GM23338 (cell line): ENCODE measurements around the gene OSBPL10. TPM values are rescaled to one million over a fixed set of nuclear protein-coding genes. Genes with fewer than 3 reads are reported as not detected.

Experiments
- ATAC-seq: fragments of 200-7000 bp; cut with Tn5 transposase; 3 replicates; pipeline ENCODE4 v1.9.1; 2020
- DNase-seq: peaks from one replicate; pipeline ENCODE4 v3.0.0-alpha.2; 2015; ENCODE audit warnings: low spot score
- H2AFZ ChIP-seq: fragments of 200-600 bp; sonication (generic); 2 replicates; pipeline ENCODE4 v1.8.0; 2016; ENCODE audit warnings: antibody characterized with exemption, mild to moderate bottlenecking, moderate library complexity
- H3F3A ChIP-seq: fragments of 200-600 bp; sonication (generic); replicated peaks from 2 replicates; pipeline ENCODE4 v1.8.0; 2017; ENCODE audit warnings: antibody characterized with exemption, mixed run types, low read depth
- H3K27ac ChIP-seq: fragments of 200-600 bp; sonication (generic); 2 replicates; pipeline ENCODE4 v1.6.1; 2016; ENCODE audit warnings: low read depth
- H3K27me3 ChIP-seq: fragments of 200-600 bp; sonication (generic); 2 replicates; pipeline ENCODE4 v1.8.0; 2016; ENCODE audit warnings: mild to moderate bottlenecking, mixed run types, moderate library complexity; ENCODE audit not compliant: insufficient read depth
- H3K36me3 ChIP-seq: fragments of 200-600 bp; sonication (generic); 2 replicates; pipeline ENCODE4 v1.8.0; 2016; ENCODE audit warnings: mild to moderate bottlenecking; ENCODE audit not compliant: insufficient read depth
- H3K4me1 ChIP-seq: fragments of 200-600 bp; sonication (generic); 2 replicates; pipeline ENCODE4 v1.8.0; 2016; ENCODE audit warnings: mild to moderate bottlenecking, moderate library complexity; ENCODE audit not compliant: insufficient read depth
- H3K4me2 ChIP-seq: fragments of 200-600 bp; sonication (generic); 2 replicates; pipeline ENCODE4 v1.7.1; 2017; ENCODE audit warnings: mixed run types
- H3K4me3 ChIP-seq: fragments of 200-600 bp; sonication (generic); 2 replicates; pipeline ENCODE4 v1.6.1; 2016; ENCODE audit warnings: mixed run types
- H3K79me2 ChIP-seq: fragments of 200-600 bp; sonication (generic); replicated peaks from 2 replicates; pipeline ENCODE4 v1.8.0; 2017; ENCODE audit warnings: mild to moderate bottlenecking; ENCODE audit not compliant: insufficient read depth
- H3K9me2 ChIP-seq: fragments of 200-600 bp; sonication (generic); 2 replicates; pipeline ENCODE4 v1.8.0; 2017; ENCODE audit not compliant: insufficient read depth
- H4K20me1 ChIP-seq: fragments of 200-600 bp; sonication (generic); replicated peaks from 2 replicates; pipeline ENCODE4 v1.8.0; 2017; ENCODE audit warnings: mild to moderate bottlenecking; ENCODE audit not compliant: insufficient read depth
- H3K27ac Mint-ChIP-seq: 2 replicates; pipeline ENCODE4 v1.8.0; 2020; ENCODE audit warnings: inconsistent platforms, mild to moderate bottlenecking, moderate library complexity, mixed read lengths
- H3K27me3 Mint-ChIP-seq: 3 replicates; pipeline ENCODE4 v1.8.0; 2022; ENCODE audit warnings: low read depth, mild to moderate bottlenecking, moderate library complexity, mixed read lengths, inconsistent platforms; ENCODE audit not compliant: insufficient read depth, poor library complexity
- H3K36me3 Mint-ChIP-seq: 3 replicates; pipeline ENCODE4 v1.8.0; 2021; ENCODE audit warnings: low read depth, mild to moderate bottlenecking, inconsistent platforms, moderate library complexity, mixed read lengths
- H3K4me1 Mint-ChIP-seq: 3 replicates; pipeline ENCODE4 v1.8.0; 2020; ENCODE audit warnings: mild to moderate bottlenecking, inconsistent platforms, mixed read lengths
- H3K4me3 Mint-ChIP-seq: 3 replicates; pipeline ENCODE4 v1.8.0; 2021; ENCODE audit warnings: moderate library complexity, mild to moderate bottlenecking, inconsistent platforms, mixed read lengths
- H3K9me3 Mint-ChIP-seq: 3 replicates; pipeline ENCODE4 v1.8.0; 2020; ENCODE audit warnings: moderate library complexity, mild to moderate bottlenecking, inconsistent platforms, mixed read lengths
- CREB1 ChIP-seq: fragments of 250-450 bp; sonication (Bioruptor Pico); IDR thresholded peaks from 2 replicates; pipeline ENCODE4 v1.5.0; 2020; ENCODE audit warnings: low read depth, mild to moderate bottlenecking, moderate library complexity
- EZH2 ChIP-seq: fragments of 200-600 bp; sonication (generic); IDR thresholded peaks from one replicate; pipeline ENCODE4 v1.8.0; 2017; ENCODE audit warnings: antibody characterized with exemption, mild to moderate bottlenecking, low read depth; ENCODE audit not compliant: unreplicated experiment
- EZH2phosphoT487 ChIP-seq: fragments of 200-600 bp; sonication (generic); IDR thresholded peaks from one replicate; pipeline ENCODE4 v1.8.1; 2018; ENCODE audit warnings: antibody characterized with exemption; ENCODE audit not compliant: unreplicated experiment
- JUNB ChIP-seq: IDR thresholded peaks from one replicate; pipeline ENCODE4 v1.6.1; 2016; ENCODE audit warnings: antibody characterized with exemption; ENCODE audit not compliant: unreplicated experiment
- STAT1 ChIP-seq: IDR thresholded peaks from one replicate; pipeline ENCODE4 v1.6.1; 2016; ENCODE audit warnings: antibody characterized with exemption; ENCODE audit not compliant: unreplicated experiment
- ZNF114 ChIP-seq: fragments of 250-450 bp; sonication (Bioruptor Pico); IDR thresholded peaks from 2 replicates; pipeline ENCODE4 v1.5.0; 2020; ENCODE audit warnings: mild to moderate bottlenecking, moderate library complexity
- polyA plus RNA-seq: library from polyadenylated mRNA; unstranded; fragments of >200 nt; fragmentation: Nextera tagmentation; extraction: Ambion mirVana; gene quantifications from 2 replicates; pipeline ENCODE4 v1.2.1, GENCODE V29; 2016
- total RNA-seq: library from RNA; depleted of rRNA; stranded (reverse); fragments of >200 nt; shearing (Covaris generic); gene quantifications from 2 replicates; pipeline ENCODE4 v1.2.3, GENCODE V29; 2014
- TF ChIP-seq, protein P1 (sequence below), 2 experiments: fragments of 200-600 bp in 1 of 2; sonication (generic) in 1 of 2; conservative IDR thresholded peaks; 2 replicates each; pipeline versions ENCODE4 v1.5.1 to v1.6.1; 2016 to 2017; ENCODE audit warnings: antibody characterized with exemption in 2 of 2, low read depth in 2 of 2, mild to moderate bottlenecking in 2 of 2, moderate library complexity in 1 of 2
- TF ChIP-seq, protein P2 (sequence below): IDR thresholded peaks from one replicate; pipeline ENCODE4 v1.6.1; 2018; ENCODE audit warnings: antibody characterized with exemption; ENCODE audit not compliant: unreplicated experiment
- TF ChIP-seq, protein P3 (sequence below): fragments of 250-450 bp; sonication (Bioruptor Pico); IDR thresholded peaks from 2 replicates; pipeline ENCODE4 v1.5.0; 2020; ENCODE audit warnings: mild to moderate bottlenecking, moderate library complexity
- TF ChIP-seq, protein P4 (sequence below): IDR thresholded peaks from 2 replicates; pipeline ENCODE4 v1.6.1; 2016; ENCODE audit warnings: antibody characterized with exemption

Gene OSBPL10
- total and polyA plus RNA-seq, 2 experiments from 2014 or later, result 23.8 to 149 TPM

DNA sequence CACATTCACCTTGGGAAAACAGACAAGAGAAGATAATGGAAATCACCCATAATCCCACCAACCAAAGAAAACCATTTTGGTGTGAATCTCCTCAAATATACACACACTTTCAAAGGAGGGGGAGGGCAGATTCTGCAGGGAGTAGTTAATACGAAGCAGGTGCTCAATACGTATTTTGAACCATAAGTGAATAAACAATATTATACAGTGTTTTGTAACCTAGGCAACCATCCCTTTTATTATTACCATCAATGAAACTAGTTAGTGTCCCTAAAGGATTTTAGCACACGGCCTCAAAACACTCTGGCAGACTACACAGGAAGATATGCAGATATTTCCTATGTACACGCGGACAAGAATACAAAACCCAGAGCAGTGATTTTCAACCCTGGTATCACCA lies 6.1 kb downstream of the OSBPL10 start (continued):
- TF ChIP-seq, protein P1, sequence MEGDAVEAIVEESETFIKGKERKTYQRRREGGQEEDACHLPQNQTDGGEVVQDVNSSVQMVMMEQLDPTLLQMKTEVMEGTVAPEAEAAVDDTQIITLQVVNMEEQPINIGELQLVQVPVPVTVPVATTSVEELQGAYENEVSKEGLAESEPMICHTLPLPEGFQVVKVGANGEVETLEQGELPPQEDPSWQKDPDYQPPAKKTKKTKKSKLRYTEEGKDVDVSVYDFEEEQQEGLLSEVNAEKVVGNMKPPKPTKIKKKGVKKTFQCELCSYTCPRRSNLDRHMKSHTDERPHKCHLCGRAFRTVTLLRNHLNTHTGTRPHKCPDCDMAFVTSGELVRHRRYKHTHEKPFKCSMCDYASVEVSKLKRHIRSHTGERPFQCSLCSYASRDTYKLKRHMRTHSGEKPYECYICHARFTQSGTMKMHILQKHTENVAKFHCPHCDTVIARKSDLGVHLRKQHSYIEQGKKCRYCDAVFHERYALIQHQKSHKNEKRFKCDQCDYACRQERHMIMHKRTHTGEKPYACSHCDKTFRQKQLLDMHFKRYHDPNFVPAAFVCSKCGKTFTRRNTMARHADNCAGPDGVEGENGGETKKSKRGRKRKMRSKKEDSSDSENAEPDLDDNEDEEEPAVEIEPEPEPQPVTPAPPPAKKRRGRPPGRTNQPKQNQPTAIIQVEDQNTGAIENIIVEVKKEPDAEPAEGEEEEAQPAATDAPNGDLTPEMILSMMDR (conservative IDR thresholded peaks at IDR 0.05; ENCODE audit: low read depth in 2 of 2), result no peak
- TF ChIP-seq JUNB (no peak), EZH2 (no peak), STAT1 (no peak), EZH2phosphoT487 (no peak), ZNF114 (no peak)
- TF ChIP-seq, protein P2, sequence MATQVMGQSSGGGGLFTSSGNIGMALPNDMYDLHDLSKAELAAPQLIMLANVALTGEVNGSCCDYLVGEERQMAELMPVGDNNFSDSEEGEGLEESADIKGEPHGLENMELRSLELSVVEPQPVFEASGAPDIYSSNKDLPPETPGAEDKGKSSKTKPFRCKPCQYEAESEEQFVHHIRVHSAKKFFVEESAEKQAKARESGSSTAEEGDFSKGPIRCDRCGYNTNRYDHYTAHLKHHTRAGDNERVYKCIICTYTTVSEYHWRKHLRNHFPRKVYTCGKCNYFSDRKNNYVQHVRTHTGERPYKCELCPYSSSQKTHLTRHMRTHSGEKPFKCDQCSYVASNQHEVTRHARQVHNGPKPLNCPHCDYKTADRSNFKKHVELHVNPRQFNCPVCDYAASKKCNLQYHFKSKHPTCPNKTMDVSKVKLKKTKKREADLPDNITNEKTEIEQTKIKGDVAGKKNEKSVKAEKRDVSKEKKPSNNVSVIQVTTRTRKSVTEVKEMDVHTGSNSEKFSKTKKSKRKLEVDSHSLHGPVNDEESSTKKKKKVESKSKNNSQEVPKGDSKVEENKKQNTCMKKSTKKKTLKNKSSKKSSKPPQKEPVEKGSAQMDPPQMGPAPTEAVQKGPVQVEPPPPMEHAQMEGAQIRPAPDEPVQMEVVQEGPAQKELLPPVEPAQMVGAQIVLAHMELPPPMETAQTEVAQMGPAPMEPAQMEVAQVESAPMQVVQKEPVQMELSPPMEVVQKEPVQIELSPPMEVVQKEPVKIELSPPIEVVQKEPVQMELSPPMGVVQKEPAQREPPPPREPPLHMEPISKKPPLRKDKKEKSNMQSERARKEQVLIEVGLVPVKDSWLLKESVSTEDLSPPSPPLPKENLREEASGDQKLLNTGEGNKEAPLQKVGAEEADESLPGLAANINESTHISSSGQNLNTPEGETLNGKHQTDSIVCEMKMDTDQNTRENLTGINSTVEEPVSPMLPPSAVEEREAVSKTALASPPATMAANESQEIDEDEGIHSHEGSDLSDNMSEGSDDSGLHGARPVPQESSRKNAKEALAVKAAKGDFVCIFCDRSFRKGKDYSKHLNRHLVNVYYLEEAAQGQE, result no peak

DNA sequence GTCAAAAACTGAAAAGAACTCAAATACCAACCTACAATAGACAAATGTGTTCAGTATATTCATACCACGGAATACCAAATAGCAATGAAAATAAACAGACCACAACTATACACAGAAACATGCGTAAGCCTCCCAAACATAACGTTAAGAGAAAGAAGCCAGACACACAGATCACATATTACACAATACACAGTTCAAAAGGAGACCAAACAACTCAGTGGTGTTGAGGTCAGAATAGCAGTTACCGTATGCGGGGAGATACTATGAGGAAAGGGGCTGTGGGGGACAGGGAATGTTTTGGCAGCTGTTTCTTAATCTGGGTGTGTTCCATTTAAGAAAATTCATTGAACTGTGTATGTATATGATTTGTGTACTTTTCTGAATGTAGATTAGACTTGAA lies 6.6 kb downstream of the OSBPL10 start:
- ATAC-seq (no peak), DNase-seq (no peak)
- H4K20me1 ChIP-seq, result peaks cover 13% of the 10 kb centered on the region; the same call in 1 of the 2 replicates
- Mint-ChIP-seq H3K27ac (no peak overlapping the region), H3K4me3 (no peak overlapping the region), H3K27me3 (peaks cover 5% of the 10 kb centered on the region), H3K9me3 (no peaks in the 10 kb centered on the region), H3K36me3 (peaks cover 28% of the 10 kb centered on the region), H3K4me1 (peaks cover 68% of the 10 kb centered on the region)
- H3F3A ChIP-seq, result 0 out of 2 replicates have a peak, but pooled peaks cover 2% of the 10 kb centered on the region
- H3K4me3 ChIP-seq, result no peak overlapping the region
- H3K79me2 ChIP-seq, result peaks cover 100% of the 10 kb centered on the region
- H3K27ac ChIP-seq, result no peak overlapping the region
- H3K4me2 ChIP-seq, result 0 out of 2 replicates have a peak overlapping the region, but pooled peaks have one; percentile 48
- no peak overlapping the region for H2AFZ ChIP-seq
- no peaks in the 10 kb centered on the region for H3K9me2 ChIP-seq
- H3K27me3 ChIP-seq, result no peaks in the 10 kb centered on the region
- 0 out of 2 replicates have a peak, but pooled peaks cover 5% of the 10 kb centered on the region for H3K36me3 ChIP-seq
- H3K4me1 ChIP-seq, result peaks cover 72% of the 10 kb centered on the region
- TF ChIP-seq, protein P3, sequence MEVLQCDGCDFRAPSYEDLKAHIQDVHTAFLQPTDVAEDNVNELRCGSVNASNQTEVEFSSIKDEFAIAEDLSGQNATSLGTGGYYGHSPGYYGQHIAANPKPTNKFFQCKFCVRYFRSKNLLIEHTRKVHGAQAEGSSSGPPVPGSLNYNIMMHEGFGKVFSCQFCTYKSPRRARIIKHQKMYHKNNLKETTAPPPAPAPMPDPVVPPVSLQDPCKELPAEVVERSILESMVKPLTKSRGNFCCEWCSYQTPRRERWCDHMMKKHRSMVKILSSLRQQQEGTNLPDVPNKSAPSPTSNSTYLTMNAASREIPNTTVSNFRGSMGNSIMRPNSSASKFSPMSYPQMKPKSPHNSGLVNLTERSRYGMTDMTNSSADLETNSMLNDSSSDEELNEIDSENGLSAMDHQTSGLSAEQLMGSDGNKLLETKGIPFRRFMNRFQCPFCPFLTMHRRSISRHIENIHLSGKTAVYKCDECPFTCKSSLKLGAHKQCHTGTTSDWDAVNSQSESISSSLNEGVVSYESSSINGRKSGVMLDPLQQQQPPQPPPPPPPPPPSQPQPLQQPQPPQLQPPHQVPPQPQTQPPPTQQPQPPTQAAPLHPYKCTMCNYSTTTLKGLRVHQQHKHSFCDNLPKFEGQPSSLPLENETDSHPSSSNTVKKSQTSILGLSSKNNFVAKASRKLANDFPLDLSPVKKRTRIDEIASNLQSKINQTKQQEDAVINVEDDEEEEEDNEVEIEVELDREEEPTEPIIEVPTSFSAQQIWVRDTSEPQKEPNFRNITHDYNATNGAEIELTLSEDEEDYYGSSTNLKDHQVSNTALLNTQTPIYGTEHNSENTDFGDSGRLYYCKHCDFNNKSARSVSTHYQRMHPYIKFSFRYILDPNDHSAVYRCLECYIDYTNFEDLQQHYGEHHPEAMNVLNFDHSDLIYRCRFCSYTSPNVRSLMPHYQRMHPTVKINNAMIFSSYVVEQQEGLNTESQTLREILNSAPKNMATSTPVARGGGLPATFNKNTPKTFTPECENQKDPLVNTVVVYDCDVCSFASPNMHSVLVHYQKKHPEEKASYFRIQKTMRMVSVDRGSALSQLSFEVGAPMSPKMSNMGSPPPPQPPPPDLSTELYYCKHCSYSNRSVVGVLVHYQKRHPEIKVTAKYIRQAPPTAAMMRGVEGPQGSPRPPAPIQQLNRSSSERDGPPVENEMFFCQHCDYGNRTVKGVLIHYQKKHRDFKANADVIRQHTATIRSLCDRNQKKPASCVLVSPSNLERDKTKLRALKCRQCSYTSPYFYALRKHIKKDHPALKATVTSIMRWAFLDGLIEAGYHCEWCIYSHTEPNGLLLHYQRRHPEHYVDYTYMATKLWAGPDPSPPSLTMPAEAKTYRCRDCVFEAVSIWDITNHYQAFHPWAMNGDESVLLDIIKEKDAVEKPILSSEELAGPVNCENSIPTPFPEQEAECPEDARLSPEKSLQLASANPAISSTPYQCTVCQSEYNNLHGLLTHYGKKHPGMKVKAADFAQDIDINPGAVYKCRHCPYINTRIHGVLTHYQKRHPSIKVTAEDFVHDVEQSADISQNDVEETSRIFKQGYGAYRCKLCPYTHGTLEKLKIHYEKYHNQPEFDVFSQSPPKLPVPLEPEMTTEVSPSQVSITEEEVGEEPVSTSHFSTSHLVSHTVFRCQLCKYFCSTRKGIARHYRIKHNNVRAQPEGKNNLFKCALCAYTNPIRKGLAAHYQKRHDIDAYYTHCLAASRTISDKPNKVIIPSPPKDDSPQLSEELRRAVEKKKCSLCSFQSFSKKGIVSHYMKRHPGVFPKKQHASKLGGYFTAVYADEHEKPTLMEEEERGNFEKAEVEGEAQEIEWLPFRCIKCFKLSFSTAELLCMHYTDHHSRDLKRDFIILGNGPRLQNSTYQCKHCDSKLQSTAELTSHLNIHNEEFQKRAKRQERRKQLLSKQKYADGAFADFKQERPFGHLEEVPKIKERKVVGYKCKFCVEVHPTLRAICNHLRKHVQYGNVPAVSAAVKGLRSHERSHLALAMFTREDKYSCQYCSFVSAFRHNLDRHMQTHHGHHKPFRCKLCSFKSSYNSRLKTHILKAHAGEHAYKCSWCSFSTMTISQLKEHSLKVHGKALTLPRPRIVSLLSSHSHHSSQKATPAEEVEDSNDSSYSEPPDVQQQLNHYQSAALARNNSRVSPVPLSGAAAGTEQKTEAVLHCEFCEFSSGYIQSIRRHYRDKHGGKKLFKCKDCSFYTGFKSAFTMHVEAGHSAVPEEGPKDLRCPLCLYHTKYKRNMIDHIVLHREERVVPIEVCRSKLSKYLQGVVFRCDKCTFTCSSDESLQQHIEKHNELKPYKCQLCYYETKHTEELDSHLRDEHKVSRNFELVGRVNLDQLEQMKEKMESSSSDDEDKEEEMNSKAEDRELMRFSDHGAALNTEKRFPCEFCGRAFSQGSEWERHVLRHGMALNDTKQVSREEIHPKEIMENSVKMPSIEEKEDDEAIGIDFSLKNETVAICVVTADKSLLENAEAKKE (CRISPR knock-in tag), result no peak
- TF ChIP-seq, protein P1 (conservative IDR thresholded peaks at IDR 0.05; ENCODE audit: low read depth in 2 of 2), result no peak
- no peak for TF ChIP-seq EZH2
- TF ChIP-seq EZH2phosphoT487, result no peak
- TF ChIP-seq CREB1 (CRISPR knock-in tag), result no peak
- TF ChIP-seq ZNF114, result no peak
- TF ChIP-seq, protein P4, sequence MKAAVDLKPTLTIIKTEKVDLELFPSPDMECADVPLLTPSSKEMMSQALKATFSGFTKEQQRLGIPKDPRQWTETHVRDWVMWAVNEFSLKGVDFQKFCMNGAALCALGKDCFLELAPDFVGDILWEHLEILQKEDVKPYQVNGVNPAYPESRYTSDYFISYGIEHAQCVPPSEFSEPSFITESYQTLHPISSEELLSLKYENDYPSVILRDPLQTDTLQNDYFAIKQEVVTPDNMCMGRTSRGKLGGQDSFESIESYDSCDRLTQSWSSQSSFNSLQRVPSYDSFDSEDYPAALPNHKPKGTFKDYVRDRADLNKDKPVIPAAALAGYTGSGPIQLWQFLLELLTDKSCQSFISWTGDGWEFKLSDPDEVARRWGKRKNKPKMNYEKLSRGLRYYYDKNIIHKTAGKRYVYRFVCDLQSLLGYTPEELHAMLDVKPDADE, result no peak
